ENCODE results near the gene GRAP2. TPM values are rescaled to one million over a fixed set of nuclear protein-coding genes. Genes with fewer than 3 reads are reported as not detected.

Gene GRAP2
- total RNA-seq, 1 donor from 2014 or later: 4.2 TPM

GRCh38 chr22:39995393-39996252 is 94.7 kb downstream of the GRAP2 start:
- Mint-ChIP-seq H3K9me3 (no peaks in the 10 kb centered on the region), H3K36me3 (ENCODE audit: low read depth) (no peaks in the 10 kb centered on the region), H3K4me1 (peaks cover 6% of the 10 kb centered on the region), H3K27ac (no peak overlapping the region), H3K27me3 (peaks cover 43% of the 10 kb centered on the region), H3K4me3 (peak overlapping the region; percentile 44)
- DNase-seq (no peak), ATAC-seq (ENCODE audit: low read depth) (no peak)
- intact Hi-C loops (cut with micrococcal nuclease): no loop called here
- ChIA-PET POLR2A (interaction anchor here (0.5 kb wide), 1 partner anchor 350 kb away, joined by 9 read pairs; no protein-coding TSS in a partner anchor), CTCF (no interaction called here)
- TF ChIP-seq, protein P1, sequence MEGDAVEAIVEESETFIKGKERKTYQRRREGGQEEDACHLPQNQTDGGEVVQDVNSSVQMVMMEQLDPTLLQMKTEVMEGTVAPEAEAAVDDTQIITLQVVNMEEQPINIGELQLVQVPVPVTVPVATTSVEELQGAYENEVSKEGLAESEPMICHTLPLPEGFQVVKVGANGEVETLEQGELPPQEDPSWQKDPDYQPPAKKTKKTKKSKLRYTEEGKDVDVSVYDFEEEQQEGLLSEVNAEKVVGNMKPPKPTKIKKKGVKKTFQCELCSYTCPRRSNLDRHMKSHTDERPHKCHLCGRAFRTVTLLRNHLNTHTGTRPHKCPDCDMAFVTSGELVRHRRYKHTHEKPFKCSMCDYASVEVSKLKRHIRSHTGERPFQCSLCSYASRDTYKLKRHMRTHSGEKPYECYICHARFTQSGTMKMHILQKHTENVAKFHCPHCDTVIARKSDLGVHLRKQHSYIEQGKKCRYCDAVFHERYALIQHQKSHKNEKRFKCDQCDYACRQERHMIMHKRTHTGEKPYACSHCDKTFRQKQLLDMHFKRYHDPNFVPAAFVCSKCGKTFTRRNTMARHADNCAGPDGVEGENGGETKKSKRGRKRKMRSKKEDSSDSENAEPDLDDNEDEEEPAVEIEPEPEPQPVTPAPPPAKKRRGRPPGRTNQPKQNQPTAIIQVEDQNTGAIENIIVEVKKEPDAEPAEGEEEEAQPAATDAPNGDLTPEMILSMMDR (IDR thresholded peaks at IDR 0.05): no peak

- DNase-seq (no peak), ATAC-seq (ENCODE audit: low read depth) (no peak)
- no peaks in the 10 kb centered on the region for H3K36me3 Mint-ChIP-seq (ENCODE audit: low read depth)
- TF ChIP-seq, protein P1 (IDR thresholded peaks at IDR 0.05): no peak
- intact Hi-C loops (cut with micrococcal nuclease): no loop called here
- CTCF ChIA-PET: interaction anchor here (1.2 kb wide), 1 partner anchor 24 kb away, joined by 3 read pairs; no protein-coding TSS in a partner anchor
- H3K4me1 Mint-ChIP-seq: peaks cover 6% of the 10 kb centered on the region
- H3K27me3 Mint-ChIP-seq: peaks cover 42% of the 10 kb centered on the region
- no peak overlapping the region for H3K27ac Mint-ChIP-seq
- POLR2A ChIA-PET: no interaction called here
- no peaks in the 10 kb centered on the region for H3K9me3 Mint-ChIP-seq
- peak overlapping the region; percentile 19 for H3K4me3 Mint-ChIP-seq
Observed at GRCh38 chr22:39996732-39997131, 95.8 kb downstream of the GRAP2 start.

GRCh38 chr22:39997421-39997820 is 96.5 kb downstream of the GRAP2 start:
- Mint-ChIP-seq H3K36me3 (ENCODE audit: low read depth) (no peaks in the 10 kb centered on the region), H3K4me1 (peaks cover 6% of the 10 kb centered on the region), H3K9me3 (no peaks in the 10 kb centered on the region), H3K4me3 (no peak overlapping the region), H3K27ac (no peak overlapping the region), H3K27me3 (peaks cover 39% of the 10 kb centered on the region)
- POLR2A ChIA-PET: no interaction called here
- CTCF ChIA-PET: interaction anchor here (1.2 kb wide), 1 partner anchor 23 kb away, joined by 3 read pairs; no protein-coding TSS in a partner anchor
- ATAC-seq (ENCODE audit: low read depth) (no peak), DNase-seq (no peak)
- intact Hi-C loops (cut with micrococcal nuclease): no loop called here
- TF ChIP-seq, protein P1 (IDR thresholded peaks at IDR 0.05): no peak

- ChIA-PET CTCF (no interaction called here), POLR2A (no interaction called here)
- Mint-ChIP-seq H3K9me3 (no peaks in the 10 kb centered on the region), H3K27ac (no peak overlapping the region), H3K4me1 (peaks cover 6% of the 10 kb centered on the region), H3K4me3 (no peak overlapping the region), H3K27me3 (peaks cover 37% of the 10 kb centered on the region), H3K36me3 (ENCODE audit: low read depth) (no peaks in the 10 kb centered on the region)
- intact Hi-C loops (cut with micrococcal nuclease): no loop called here
- DNase-seq: no peak
- TF ChIP-seq, protein P1 (IDR thresholded peaks at IDR 0.05): no peak
- no peak for ATAC-seq (ENCODE audit: low read depth)
Observed at GRCh38 chr22:39997939-39998726, 97.2 kb downstream of the GRAP2 start.

Data from activated B cell treated with CpG ODN at 0.5 μM for 24 hours (primary cell).